Activated CD8-positive, alpha-beta T cell treated with anti-CD3 and anti-CD28 coated beads, Interleukin-2, amount 10 ng/mL, durations not matched to agents 7 days and 5 days (primary cell): Measurements from ENCODE around the gene PHF10. TPM values are rescaled to one million over a fixed set of nuclear protein-coding genes. Genes with fewer than 3 reads are reported as not detected.
A peak's percentile ranks its signal among the peaks of the same experiment; 100 is the strongest.

Source experiments
- ATAC-seq: fragments of 150-1000 bp; cut with Tn5 transposase; one replicate; pipeline ENCODE4 v1.10.0; 2021; ENCODE audit warnings: moderate library complexity
- CTCF ChIA-PET: fragments of 350-600 bp; sonication (Branson Sonifier 250); formaldehyde crosslinking; loops from one replicate; lab custom pipeline; 2021; ENCODE audit warnings: antibody characterized with exemption; lab: Charles Lee
- POLR2A ChIA-PET: fragments of 350-600 bp; sonication (Branson Sonifier 250); formaldehyde crosslinking; loops from one replicate; lab custom pipeline; 2021; ENCODE audit warnings: antibody characterized with exemption; lab: Charles Lee
- DNase-seq: peaks from one replicate; pipeline ENCODE4 v3.0.0-alpha.2; 2020
- H3K27ac Mint-ChIP-seq: one replicate; pipeline ENCODE4 v1.8.0; 2021; ENCODE audit warnings: mild to moderate bottlenecking, mixed read lengths
- H3K27me3 Mint-ChIP-seq: one replicate; pipeline ENCODE4 v1.8.0; 2021; ENCODE audit warnings: low read depth, mixed read lengths
- H3K36me3 Mint-ChIP-seq: one replicate; pipeline ENCODE4 v1.8.0; 2021; ENCODE audit warnings: low read depth, mixed read lengths
- H3K4me1 Mint-ChIP-seq: one replicate; pipeline ENCODE4 v1.8.0; 2021; ENCODE audit warnings: low read depth, mixed read lengths
- H3K4me3 Mint-ChIP-seq: one replicate; pipeline ENCODE4 v1.8.0; 2021; ENCODE audit warnings: mild to moderate bottlenecking, mixed read lengths
- H3K9me3 Mint-ChIP-seq: one replicate; pipeline ENCODE4 v1.8.0; 2022; ENCODE audit warnings: mixed read lengths; ENCODE audit not compliant: insufficient read depth
- total RNA-seq, 2 experiments: library from RNA; stranded (reverse); gene quantifications; one replicate each; pipeline ENCODE4 v1.2.3, GENCODE V29; 2021

The PHF10 gene
- total RNA-seq, 2 experiments from 2014 or later = 49.0 to 50.5 TPM

DNA sequence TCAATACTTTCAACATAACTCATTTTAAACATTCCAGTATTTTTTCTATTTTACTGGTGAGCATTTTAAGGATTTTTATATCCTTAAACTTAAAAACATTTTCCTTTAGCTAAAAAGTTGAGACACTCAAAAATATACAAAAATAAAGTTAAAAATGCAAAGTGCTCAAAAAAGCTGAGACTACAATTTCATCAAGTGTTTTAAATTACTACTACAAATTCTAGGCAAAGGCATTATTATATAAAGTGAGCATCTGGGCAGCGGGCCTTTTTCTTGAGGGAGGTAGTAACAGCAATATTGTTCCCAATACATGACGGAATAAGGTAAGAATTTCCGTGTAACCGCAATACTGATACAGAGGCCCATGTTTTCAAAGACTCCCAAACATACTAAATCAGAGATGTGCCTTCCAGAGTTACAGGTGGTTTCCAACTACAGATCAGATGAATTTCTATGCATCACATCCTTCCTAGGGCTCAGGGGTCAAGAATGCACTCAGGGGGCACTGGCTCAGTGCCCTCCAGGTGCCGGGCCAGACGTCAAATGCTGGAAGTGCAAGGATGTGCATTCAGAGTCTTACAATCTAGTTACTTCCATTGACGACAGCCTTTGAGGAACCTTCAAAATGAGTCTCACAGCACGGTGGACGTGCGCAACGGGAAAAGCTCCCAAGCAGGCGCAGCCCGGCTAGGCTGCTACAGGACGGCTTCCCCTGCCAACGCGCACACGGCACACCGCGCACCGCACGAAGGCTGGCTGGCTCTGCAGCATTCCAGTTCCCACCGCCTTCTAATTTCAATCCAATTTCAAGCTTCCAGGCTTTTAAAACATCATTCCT lies 1.7 kb downstream of the PHF10 start:
- peaks cover 34% of the 10 kb centered on the region for H3K4me1 Mint-ChIP-seq
- H3K4me3 Mint-ChIP-seq = peak overlapping the region; percentile 86
- CTCF ChIA-PET = interaction anchor here (1.1 to 2.0 kb wide), 7 partner anchors 12 to 94 kb away, joined by 3 to 19 read pairs (median 4); partner anchors contain the start of genes C6orf120 and WDR27
- H3K27me3 Mint-ChIP-seq = peaks cover 6% of the 10 kb centered on the region
- DNase-seq = peak; percentile 43
- peak; percentile 46 for ATAC-seq
- H3K36me3 Mint-ChIP-seq = peaks cover 22% of the 10 kb centered on the region
- peak overlapping the region; percentile 93 for H3K27ac Mint-ChIP-seq
- H3K9me3 Mint-ChIP-seq = no peaks in the 10 kb centered on the region
- POLR2A ChIA-PET = interaction anchor here (0.6 to 4.3 kb wide), 6 partner anchors 17 to 829 kb away, joined by 3 to 47 read pairs (median 10); partner anchors contain the start of genes C6orf120, DYNLT2, ERMARD and WDR27

DNA sequence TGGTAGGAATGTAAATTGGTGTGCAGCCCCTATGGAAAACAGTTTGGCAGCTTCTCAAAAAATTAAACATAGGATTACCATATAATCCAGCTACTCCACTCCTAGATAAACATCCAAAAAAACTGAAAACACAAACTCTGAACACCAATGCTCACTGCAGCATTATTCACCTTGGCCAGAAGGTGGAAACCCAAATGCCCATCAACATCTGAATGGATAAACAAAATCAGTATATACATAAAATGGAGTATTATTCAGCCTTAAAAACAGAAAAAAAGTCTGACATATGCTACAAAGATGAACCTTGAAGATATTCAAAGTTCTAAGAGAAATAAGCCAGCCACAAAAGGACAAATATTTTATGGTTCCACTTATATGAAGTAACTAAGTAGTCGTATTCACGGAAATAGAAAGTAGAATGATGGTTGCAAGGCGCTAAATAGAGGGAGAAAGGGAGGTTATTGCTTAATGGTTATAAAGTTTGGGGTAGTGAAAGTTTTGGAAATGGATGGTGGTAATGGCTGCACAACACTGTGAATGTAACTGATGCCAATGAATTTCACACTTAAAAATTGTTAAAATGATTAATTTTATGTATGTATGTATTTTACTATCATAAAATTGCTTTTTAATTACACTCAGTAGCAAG lies 4.0 kb downstream of the PHF10 start:
- peaks cover 4% of the 10 kb centered on the region for H3K27me3 Mint-ChIP-seq
- no peak overlapping the region for H3K4me3 Mint-ChIP-seq
- H3K27ac Mint-ChIP-seq = peak overlapping the region; percentile 61
- H3K36me3 Mint-ChIP-seq = peaks cover 37% of the 10 kb centered on the region
- ATAC-seq = no peak
- H3K9me3 Mint-ChIP-seq = no peaks in the 10 kb centered on the region
- H3K4me1 Mint-ChIP-seq = peaks cover 26% of the 10 kb centered on the region
- ChIA-PET CTCF (interaction anchor here (1.1 to 2.8 kb wide), 5 partner anchors 11 to 69 kb away, joined by 3 to 19 read pairs (median 6); partner anchors contain the start of genes C6orf120 and WDR27), POLR2A (interaction anchor here (1.0 to 4.3 kb wide), 2 partner anchors 13 to 32 kb away, joined by 3 to 19 read pairs; partner anchors contain the start of genes DYNLT2 and ERMARD)
- DNase-seq = no peak

DNA sequence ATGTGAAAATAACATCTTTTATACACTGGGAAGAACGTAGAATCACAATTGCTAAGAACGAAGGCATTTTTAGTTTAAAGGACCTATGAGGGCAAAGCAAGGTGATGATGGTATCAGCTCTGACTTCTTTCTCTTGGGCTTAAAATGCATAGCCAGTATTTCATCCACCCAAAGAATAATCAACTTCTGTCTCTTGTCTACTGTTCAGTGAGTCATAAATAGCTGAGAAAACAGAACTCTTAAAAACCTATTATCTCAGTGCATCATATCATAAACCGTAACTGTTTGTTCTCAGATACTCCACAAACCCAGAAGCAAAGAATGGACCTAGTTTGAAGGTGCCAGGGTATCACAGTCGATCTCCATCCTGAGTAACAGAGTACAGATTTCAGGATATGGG lies 5.2 kb downstream of the PHF10 start:
- no peak for ATAC-seq
- no peak for DNase-seq
- CTCF ChIA-PET = interaction anchor here (1.1 to 2.8 kb wide), 4 partner anchors 10 to 71 kb away, joined by 3 to 9 read pairs (median 4); no protein-coding TSS in a partner anchor
- Mint-ChIP-seq H3K4me1 (peaks cover 22% of the 10 kb centered on the region), H3K36me3 (peaks cover 43% of the 10 kb centered on the region), H3K27me3 (no peaks in the 10 kb centered on the region), H3K4me3 (no peak overlapping the region), H3K27ac (no peak overlapping the region), H3K9me3 (no peaks in the 10 kb centered on the region)
- POLR2A ChIA-PET = no interaction called here

DNA sequence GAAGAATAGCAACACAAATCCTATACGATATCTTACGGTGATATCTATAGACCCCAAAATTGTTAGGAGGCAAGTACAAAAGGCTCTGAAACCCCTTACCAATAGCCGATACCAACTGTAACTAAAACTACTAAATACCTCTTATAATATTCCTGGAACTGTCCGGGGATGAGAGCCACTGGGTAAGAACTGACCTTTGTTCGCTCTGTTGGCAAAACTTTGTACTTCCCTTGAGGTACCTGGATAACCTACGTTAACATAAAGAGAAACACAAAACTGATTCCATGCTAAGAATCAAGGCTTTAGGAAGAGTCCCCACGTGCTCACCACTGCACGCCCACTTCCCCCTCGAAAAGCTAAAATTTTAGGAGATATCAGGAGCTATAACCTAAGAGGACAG lies 9.7 kb downstream of the PHF10 start:
- Mint-ChIP-seq H3K4me1 (peaks cover 4% of the 10 kb centered on the region), H3K27me3 (no peaks in the 10 kb centered on the region), H3K27ac (no peak overlapping the region), H3K9me3 (no peaks in the 10 kb centered on the region), H3K4me3 (no peak overlapping the region), H3K36me3 (peaks cover 56% of the 10 kb centered on the region)
- ATAC-seq (no peak), DNase-seq (no peak)
- CTCF ChIA-PET = no interaction called here
- POLR2A ChIA-PET = no interaction called here

DNA sequence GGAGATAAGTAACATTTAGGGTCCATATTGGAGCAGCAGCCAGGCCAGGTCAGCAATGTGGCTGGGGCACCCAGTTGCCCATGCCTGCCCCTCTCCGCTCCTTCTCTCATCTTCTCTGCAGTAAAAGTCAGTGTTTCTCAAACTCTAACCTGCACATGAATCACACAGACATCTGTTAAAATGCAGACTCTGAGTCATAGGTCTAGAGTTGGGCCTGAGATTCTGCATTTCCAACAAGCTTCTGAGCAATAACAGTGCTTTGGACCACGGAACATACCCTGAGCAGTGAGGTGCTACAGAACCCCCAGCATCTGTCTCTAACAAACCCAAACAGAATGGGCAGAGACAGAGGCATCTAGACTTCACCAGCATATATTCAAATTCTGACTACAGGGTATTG lies 10.1 kb downstream of the PHF10 start:
- no peaks in the 10 kb centered on the region for H3K27me3 Mint-ChIP-seq
- H3K27ac Mint-ChIP-seq = no peak overlapping the region
- DNase-seq (no peak), ATAC-seq (no peak)
- H3K9me3 Mint-ChIP-seq = no peaks in the 10 kb centered on the region
- CTCF ChIA-PET = no interaction called here
- H3K36me3 Mint-ChIP-seq = peaks cover 52% of the 10 kb centered on the region
- H3K4me1 Mint-ChIP-seq = peaks cover 3% of the 10 kb centered on the region
- no peak overlapping the region for H3K4me3 Mint-ChIP-seq
- POLR2A ChIA-PET = no interaction called here

DNA sequence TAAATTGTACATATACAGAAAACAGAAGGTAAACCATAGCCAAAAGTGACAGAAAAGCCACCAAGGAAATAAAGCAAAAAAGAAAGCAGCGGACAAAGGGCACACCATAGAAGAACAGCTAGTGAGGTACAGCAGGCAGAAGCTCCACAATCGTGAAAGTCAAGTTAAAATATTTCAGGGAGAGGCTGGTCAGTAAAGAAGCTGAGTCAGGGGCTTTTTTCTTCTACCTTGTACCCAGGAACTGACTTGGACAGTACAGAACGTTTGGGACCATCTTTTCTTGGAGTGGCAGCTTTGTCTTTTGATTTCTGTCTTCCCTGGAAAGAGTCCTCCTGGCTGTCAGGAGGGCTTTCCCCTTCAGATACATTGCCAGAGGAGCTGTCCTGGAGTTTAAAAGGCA lies 14.3 kb downstream of the PHF10 start:
- H3K36me3 Mint-ChIP-seq = peaks cover 41% of the 10 kb centered on the region
- DNase-seq (no peak), ATAC-seq (no peak)
- H3K4me1 Mint-ChIP-seq = peaks cover 11% of the 10 kb centered on the region
- CTCF ChIA-PET = interaction anchor here (1.1 to 1.8 kb wide), 2 partner anchors 10 to 12 kb away, joined by 5 to 6 read pairs; no protein-coding TSS in a partner anchor
- no peak overlapping the region for H3K4me3 Mint-ChIP-seq
- H3K27ac Mint-ChIP-seq = no peak overlapping the region
- POLR2A ChIA-PET = interaction anchor here (1.0 to 2.8 kb wide), 2 partner anchors 8 to 14 kb away, joined by 3 to 19 read pairs; partner anchors contain the start of genes C6orf120 and WDR27
- H3K27me3 Mint-ChIP-seq = no peaks in the 10 kb centered on the region
- no peaks in the 10 kb centered on the region for H3K9me3 Mint-ChIP-seq

DNA sequence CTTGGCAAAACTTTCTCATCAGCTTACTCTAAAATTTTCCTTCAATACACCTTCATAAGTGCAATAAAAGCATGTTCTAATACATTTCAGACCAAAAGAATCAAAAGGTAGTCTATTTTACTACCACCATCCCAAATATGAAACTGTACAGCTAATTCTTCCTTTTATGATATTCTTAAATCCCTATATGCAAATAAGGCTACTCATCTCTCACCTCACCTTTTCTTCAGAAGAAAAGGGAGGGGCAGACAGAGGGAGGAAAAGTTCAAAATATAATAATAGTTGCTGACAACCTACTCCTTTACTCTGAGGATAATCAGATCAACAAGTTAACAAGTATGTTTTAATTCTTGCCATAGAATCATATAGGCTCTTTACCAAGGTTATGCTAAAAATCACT lies 15.0 kb downstream of the PHF10 start:
- ATAC-seq = no peak
- POLR2A ChIA-PET = interaction anchor here (1.2 kb wide), 2 partner anchors 15 to 41 kb away, joined by 4 read pairs; partner anchors contain the start of gene PHF10
- no peak for DNase-seq
- Mint-ChIP-seq H3K36me3 (peaks cover 39% of the 10 kb centered on the region), H3K4me3 (no peak overlapping the region), H3K27ac (no peak overlapping the region), H3K27me3 (no peaks in the 10 kb centered on the region), H3K4me1 (peaks cover 15% of the 10 kb centered on the region), H3K9me3 (no peaks in the 10 kb centered on the region)
- CTCF ChIA-PET = interaction anchor here (1.1 to 1.8 kb wide), 2 partner anchors 10 to 12 kb away, joined by 5 to 6 read pairs; no protein-coding TSS in a partner anchor

DNA sequence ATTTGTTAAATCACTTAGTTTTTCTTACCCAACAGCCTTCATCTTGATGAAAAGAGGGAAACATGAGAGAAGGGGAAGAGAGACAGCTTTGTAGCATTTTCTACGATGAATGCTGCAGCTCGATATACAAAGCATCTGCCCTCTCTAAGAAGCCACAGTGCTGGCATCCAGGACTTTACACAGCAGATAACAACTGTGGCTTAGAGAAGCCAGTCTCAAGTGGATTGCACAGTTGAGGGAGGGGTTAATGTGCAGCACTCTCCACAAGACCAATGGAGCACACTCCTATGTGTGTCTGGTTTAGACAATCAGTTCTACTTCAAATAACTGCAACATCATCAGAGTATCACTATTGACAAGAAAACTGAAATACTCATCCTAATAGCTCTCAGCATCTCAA lies 16.5 kb downstream of the PHF10 start:
- DNase-seq = no peak
- Mint-ChIP-seq H3K36me3 (peaks cover 41% of the 10 kb centered on the region), H3K27ac (no peak overlapping the region), H3K9me3 (no peaks in the 10 kb centered on the region), H3K4me3 (no peak overlapping the region), H3K4me1 (peaks cover 30% of the 10 kb centered on the region), H3K27me3 (no peaks in the 10 kb centered on the region)
- ChIA-PET CTCF (no interaction called here), POLR2A (interaction anchor here (1.1 to 1.2 kb wide), 2 partner anchors 12 to 16 kb away, joined by 3 to 4 read pairs; partner anchors contain the start of gene PHF10)
- no peak for ATAC-seq

DNA sequence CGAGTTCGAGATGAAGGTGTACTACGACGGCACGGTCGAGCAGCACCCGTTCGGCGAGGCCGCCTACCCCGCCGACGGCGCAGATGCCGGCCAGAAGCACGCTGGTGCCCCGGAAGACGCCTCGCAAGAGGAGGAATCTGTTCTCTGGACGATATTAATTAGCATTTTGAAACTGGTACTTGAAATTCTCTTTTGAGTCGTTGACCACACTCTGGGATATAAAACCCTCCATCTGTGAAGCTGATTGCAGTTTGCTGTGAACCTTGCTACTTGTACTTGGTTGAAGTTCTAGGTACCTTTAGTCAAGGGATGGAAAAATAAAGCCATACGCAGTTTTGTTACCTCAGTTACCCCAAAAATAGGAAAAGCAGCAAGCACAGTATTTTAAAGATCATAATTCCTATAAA lies 21.5 kb downstream of the PHF10 start:
- DNase-seq (no peak), ATAC-seq (peak; percentile 15)
- Mint-ChIP-seq H3K36me3 (peaks cover 32% of the 10 kb centered on the region), H3K27me3 (no peaks in the 10 kb centered on the region), H3K27ac (peak overlapping the region; percentile 92), H3K4me3 (peak overlapping the region; percentile 90), H3K4me1 (peaks cover 48% of the 10 kb centered on the region), H3K9me3 (no peaks in the 10 kb centered on the region)
- POLR2A ChIA-PET = interaction anchor here (0.9 to 4.9 kb wide), 9 partner anchors 9 to 881 kb away, joined by 3 to 47 read pairs (median 8); partner anchors contain the start of genes DYNLT2, ERMARD and PDCD2
- CTCF ChIA-PET = interaction anchor here (0.8 to 3.2 kb wide), 5 partner anchors 19 to 49 kb away, joined by 3 to 19 read pairs (median 4); partner anchors contain the start of genes DYNLT2 and ERMARD

DNA sequence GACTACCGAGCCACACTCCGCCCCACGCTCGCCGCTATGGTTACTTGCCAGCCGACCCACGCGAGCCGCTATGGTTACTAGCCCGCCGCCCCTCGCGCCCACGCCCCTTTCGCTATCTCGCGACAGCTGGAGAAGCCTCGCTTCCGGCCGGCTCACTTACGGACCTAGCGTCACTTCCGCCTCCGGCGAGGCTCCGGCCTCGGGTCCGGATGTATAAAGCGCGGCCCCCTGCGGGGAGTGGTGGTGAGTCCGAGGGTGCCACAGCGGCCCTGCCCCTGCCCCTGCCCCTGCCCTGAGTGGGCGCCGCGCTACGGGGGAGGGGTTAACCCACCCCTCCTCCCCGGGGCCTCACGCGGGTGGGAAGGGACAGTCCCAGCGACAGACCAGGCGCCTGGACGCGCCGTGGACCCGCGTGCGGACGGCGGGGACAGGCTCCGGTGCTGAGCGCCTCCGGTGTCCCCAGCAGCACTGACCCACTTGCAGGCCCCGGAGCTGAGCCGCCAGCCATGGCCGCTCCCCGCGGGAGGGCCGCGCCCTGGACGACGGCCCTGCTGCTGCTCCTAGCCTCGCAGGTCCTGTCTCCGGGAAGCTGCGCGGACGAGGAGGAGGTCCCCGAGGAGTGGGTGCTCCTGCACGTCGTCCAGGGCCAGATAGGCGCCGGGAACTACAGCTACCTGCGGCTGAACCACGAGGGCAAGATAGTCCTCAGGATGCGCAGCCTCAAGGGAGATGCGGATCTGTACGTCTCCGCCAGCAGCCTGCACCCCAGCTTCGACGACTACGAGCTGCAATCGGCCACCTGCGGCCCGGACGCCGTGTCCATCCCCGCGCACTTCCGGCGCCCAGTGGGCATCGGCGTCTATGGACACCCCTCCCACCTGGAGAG lies 22.1 kb downstream of the PHF10 start, which contains the start of the genes C6orf120 and WDR27:
TSS of gene C6orf120 (plus strand) at position 173 of the 886 bp plus-strand sequence. CDS start at position 507, 334 bp downstream.
TSS of gene WDR27 (minus strand) at position 76 of the 886 bp plus-strand sequence. CDS start 13,024 bp downstream, outside the sequence.
- Mint-ChIP-seq H3K36me3 (peaks cover 35% of the 10 kb centered on the region), H3K4me3 (peak within 1 kb of the TSS; percentile 90), H3K27ac (peak within 1 kb of the TSS; percentile 92), H3K4me1 (peaks cover 52% of the 10 kb centered on the region), H3K27me3 (no peaks in the 10 kb centered on the region), H3K9me3 (no peaks in the 10 kb centered on the region)
- DNase-seq = peak; percentile 97
- peak; percentile 91 for ATAC-seq
- ChIA-PET POLR2A (interaction anchor here (0.7 to 4.9 kb wide), 16 partner anchors 9 to 882 kb away, joined by 3 to 47 read pairs (median 4); partner anchors contain the start of genes DYNLT2, ERMARD and PDCD2), CTCF (interaction anchor here (0.8 to 3.2 kb wide), 6 partner anchors 9 to 50 kb away, joined by 3 to 19 read pairs (median 4); partner anchors contain the start of genes DYNLT2 and ERMARD)
